ENCODE measurements around the gene PEF1.
A peak's percentile ranks its signal among the peaks of the same experiment; 100 is the strongest.

DNA sequence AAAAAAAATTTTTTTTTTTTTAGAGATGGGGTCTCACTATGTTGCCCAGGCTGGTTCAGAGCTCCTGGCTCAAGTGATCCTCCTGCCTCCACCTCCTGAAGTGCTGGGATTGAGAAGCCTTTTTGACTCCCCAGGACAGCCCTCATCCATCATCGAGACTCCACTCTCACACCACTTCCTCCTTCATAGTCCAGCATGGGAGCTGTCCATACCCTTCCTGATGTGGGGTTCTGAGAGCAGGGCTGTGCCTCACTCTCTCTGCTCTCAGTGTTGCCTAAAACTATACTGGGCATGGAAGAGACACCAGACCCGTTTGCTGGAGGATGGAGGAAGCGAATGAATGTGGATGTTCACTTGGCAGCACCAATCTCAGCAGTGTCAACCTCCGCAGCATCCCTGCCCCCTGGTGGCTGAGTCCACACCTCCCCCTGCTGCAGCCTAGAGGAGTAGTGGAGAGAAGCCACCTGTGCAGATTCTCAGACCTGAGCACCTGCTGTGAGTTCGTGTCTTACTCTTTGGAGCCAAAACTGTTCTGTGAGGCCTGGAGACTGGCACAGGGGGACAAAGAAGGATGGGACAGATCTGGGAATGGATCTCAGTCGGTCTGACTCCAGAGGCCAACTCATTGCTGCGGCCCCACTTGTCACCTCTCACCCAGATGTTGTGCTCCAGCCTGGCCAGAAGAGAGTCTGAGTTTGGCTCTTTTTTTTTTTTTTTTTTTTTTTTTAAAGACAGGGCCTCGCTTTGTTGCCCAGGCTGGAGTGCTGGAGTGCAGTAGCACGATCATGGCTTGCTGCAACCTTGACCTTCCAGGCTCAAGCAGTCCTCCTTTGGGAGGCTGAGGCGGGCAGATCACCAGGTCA lies 50.7 kb downstream of the PEF1 start:
- TF ChIP-seq POLR2AphosphoS5 (IDR thresholded peaks at IDR 0.05) (peak; percentile 40 to 46), EP300 (IDR thresholded peaks at IDR 0.05) (no peak)
- TF ChIP-seq, protein P1, sequence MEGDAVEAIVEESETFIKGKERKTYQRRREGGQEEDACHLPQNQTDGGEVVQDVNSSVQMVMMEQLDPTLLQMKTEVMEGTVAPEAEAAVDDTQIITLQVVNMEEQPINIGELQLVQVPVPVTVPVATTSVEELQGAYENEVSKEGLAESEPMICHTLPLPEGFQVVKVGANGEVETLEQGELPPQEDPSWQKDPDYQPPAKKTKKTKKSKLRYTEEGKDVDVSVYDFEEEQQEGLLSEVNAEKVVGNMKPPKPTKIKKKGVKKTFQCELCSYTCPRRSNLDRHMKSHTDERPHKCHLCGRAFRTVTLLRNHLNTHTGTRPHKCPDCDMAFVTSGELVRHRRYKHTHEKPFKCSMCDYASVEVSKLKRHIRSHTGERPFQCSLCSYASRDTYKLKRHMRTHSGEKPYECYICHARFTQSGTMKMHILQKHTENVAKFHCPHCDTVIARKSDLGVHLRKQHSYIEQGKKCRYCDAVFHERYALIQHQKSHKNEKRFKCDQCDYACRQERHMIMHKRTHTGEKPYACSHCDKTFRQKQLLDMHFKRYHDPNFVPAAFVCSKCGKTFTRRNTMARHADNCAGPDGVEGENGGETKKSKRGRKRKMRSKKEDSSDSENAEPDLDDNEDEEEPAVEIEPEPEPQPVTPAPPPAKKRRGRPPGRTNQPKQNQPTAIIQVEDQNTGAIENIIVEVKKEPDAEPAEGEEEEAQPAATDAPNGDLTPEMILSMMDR (IDR thresholded peaks at IDR 0.05) = peak; percentile 88 to 89 (median 89)
